HL-60/S4 treated with phorbol 12-myristate 13-acetate at 8.2 ng/mL for 4 days and 3 days (cell line): ENCODE measurements around the gene ZNF764.
"Not testable (repeated sequence)": the region's sequence is repeated elsewhere in the genome, so short reads cannot be mapped to it uniquely, and the experiment has no call there.

Experiments
- in situ Hi-C: fragments of 300-500 bp; cut with MboI; formaldehyde crosslinking; loops from 2 replicates; pipeline ENCODE4 v1.15.0; 2022; ENCODE audit warnings: low sequenced_read_pairs

ZNF764 gene

GRCh38 chr16:30557957-30558788 is at the start of gene ZNF764:
ZNF764 (minus strand) TSS chr16:30558374; CDS start chr16:30558182, 192 bp downstream.
- in situ Hi-C loops: no loop called here

- in situ Hi-C loops: loop anchor here (10.0 to 25.0 kb wide), 2 partner anchors 161 to 469 kb away; partner anchors contain the start of gene SEPHS2
These were observed 47.8 kb upstream of the ZNF764 start for GRCh38 chr16:30606004-30606403.

DNA sequence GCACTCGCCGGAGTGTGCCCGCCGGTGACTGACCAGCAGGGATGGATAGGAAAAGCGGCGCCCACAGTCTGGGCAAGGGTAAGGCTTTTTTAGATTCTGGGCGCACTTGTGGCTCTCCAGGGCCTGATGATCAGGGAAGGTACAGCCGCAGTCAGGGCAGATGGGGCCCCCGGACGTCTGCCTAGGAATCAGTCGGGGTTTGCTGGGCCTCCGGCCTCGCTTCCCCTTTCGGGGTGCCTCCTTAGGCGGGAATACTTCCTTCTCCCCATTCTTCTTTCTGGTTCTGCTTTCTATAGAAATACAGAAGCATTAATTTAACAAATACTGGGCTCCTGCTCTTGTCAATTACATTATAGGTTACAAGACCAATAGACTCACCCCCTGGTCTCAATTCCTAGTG is 47.0 kb upstream of the ZNF764 start:
- in situ Hi-C loops: loop anchor here (10.0 to 25.0 kb wide), 2 partner anchors 160 to 468 kb away; partner anchors contain the start of gene SEPHS2

DNA sequence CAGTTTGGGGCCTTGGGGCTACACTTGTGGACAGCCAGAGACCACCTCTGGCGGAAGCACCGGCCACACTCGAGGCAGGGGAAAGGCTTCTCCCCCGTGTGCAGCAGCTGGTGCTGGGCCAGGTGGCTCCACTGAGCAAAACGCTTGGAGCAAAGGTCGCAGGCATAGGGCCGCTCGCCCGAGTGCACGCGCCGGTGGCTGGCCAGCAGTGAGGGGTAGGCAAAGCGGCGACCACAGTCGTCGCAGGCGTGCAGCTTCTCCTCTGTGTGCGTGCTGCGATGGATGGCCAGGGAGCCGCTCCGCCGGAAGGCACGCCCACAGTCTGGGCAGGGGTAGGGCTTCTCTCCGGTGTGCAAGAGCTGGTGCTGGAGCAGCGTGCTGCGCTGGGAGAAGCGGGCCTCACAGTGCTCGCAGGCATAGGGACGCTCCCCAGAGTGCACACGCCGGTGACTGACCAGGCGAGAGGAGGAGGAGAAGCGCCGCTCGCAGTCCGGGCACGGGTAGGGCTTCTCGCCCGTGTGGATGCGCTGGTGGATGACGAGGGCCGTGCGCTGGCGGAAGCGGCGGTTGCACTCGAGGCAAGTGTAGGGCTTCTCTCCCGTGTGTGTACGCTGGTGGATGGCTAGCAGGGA is 46.3 kb upstream of the ZNF764 start:
- in situ Hi-C loops: loop anchor here (10.0 to 25.0 kb wide), 2 partner anchors 160 to 467 kb away; partner anchors contain the start of gene SEPHS2

GRCh38 chr16:30603945-30604315 is 45.8 kb upstream of the ZNF764 start:
- in situ Hi-C loops: loop anchor here (10.0 to 25.0 kb wide), 2 partner anchors 159 to 467 kb away; partner anchors contain the start of gene SEPHS2

GRCh38 chr16:30602616-30603277 is 44.6 kb upstream of the ZNF764 start:
- in situ Hi-C loops: loop anchor here (10.0 to 25.0 kb wide), 2 partner anchors 158 to 465 kb away; partner anchors contain the start of gene SEPHS2

DNA sequence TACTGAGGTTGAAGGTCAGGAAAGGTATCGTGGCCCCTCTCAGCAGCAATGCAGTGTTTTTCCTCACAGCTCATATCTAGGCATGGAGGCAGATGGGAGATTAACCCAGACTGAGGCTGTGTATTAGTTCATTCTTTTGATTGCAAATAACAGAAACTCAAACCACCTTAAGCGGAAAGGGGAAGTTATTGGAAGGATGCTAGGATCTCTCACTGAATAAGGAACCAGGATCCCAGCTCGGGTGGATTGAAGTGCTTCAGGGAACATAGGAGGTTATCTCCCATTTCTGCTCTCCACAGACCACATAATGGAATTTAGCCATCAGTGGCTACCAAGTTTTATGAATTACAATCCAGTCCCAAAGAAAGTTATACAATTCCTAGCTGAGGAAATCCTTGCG is 43.8 kb upstream of the ZNF764 start:
- in situ Hi-C loops: loop anchor here (10.0 to 25.0 kb wide), 2 partner anchors 157 to 465 kb away; partner anchors contain the start of gene SEPHS2

- in situ Hi-C loops: loop anchor here (10.0 to 25.0 kb wide), 2 partner anchors 156 to 464 kb away; partner anchors contain the start of gene SEPHS2
These were observed 42.8 kb upstream of the ZNF764 start for GRCh38 chr16:30600929-30601328.

DNA sequence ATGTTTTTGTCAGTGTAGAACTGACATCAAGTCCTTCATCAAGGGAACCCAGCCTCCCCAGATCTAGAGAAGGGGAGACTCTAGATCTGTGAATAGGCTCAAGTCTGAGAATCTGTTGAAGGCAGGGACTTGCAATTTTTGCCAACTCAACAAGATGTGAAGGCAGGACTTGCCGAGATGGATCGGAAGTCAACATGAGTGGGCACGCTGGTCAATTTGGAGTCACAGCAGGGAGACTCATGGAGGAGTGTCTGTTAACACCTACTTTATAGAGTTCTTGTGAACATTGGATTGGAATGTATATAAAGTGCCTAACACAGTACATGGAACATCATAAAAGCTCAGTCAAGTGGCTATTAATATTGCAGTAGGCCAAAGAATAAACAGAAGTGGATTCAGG is 42.0 kb upstream of the ZNF764 start:
- in situ Hi-C loops: loop anchor here (10.0 to 25.0 kb wide), 2 partner anchors 155 to 463 kb away; partner anchors contain the start of gene SEPHS2

DNA sequence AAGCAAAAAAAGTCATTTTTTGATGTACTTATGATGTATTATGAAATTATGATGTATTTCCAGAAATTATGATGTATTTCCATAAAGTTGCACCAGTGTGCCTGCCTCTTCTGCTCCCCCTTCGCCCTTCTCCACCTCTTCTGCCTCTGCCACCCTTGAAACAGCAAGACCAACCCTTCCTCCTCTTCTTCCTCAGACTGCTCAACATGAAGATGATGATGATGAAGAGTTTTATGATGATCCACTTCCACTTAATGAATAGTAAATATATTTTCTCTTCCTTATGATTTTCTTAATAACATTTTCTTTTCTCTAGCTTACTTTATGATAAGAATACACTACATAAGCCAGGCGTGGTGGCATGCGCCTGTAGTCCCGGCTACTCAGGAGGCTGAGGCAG is 34.7 kb upstream of the ZNF764 start:
- in situ Hi-C loops: no loop called here

- in situ Hi-C loops: not testable (repeated sequence)
These were observed 32.7 kb upstream of the ZNF764 start for GRCh38 chr16:30590869-30591268.

DNA sequence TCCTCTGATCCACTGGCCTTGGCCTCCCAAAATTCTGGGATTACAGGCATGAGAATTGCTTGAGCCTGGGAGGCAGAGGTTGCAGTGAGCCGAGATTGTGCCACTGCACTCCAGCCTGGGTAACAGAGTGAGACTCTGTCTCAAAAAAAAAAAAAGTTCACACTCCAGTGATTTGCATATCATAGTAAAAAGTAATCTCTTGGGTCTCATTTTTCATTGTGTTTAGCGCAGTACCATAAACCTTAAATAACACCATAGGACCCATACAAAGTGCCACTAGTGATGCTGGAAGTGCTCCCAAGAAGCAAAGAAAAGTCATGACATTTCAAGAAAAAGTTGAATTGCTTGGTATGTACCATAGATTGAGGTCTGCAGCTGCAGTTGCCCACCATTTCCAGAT is 31.4 kb upstream of the ZNF764 start:
- in situ Hi-C loops: not testable (repeated sequence)

GRCh38 chr16:30588651-30589050 is 30.5 kb upstream of the ZNF764 start:
- in situ Hi-C loops: no loop called here

DNA sequence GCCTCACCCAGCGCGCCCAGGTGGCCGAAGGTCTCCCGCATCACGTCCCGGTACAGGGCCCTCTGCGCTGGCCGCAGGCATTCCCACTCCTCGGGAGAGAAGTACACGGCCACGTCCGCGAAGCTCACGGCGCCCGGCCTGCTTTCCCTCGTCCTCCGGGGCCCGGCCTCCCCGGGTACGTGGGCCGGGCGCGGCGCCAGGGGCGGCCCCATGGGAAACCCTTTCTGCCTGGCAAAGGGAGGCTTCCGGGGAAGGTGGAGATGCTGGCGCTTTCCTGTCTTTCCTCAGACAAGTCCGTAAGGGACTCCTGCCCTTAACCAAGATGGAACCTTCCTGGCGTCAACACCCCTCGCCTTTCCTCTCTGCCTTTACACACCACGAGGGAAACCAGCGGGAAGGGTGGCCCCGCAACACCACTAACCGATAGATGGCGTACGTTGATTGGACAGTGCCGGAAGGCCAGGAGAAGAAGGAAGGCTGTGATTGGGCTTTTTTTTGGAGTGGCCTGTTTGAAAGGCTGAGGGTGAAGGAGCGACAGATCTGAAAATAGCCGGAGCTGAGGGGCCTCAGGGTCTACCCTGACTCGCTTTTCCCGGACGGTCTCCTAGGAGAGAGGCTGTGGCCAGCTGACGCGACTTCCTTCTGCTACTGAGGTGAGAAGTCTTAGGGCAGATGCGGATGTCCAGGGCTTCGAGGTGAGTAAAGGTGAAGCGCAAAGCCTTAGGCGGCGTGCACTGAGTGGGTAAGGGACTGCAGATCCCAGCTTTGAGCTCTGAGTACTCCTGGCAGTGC is 27.4 kb upstream of the ZNF764 start, which contains the start of gene ZNF785:
TSS of gene ZNF785 (minus strand) at position 298 of the 792 bp plus-strand sequence. CDS start at position 212, 86 bp downstream.
- in situ Hi-C loops: no loop called here

GRCh38 chr16:30585022-30585399 is 26.8 kb upstream of the ZNF764 start:
- in situ Hi-C loops: no loop called here

- in situ Hi-C loops: no loop called here
These were observed 24.6 kb upstream of the ZNF764 start for GRCh38 chr16:30582611-30583340.

- in situ Hi-C loops: no loop called here
These were observed 23.3 kb upstream of the ZNF764 start for GRCh38 chr16:30581457-30581856.

DNA sequence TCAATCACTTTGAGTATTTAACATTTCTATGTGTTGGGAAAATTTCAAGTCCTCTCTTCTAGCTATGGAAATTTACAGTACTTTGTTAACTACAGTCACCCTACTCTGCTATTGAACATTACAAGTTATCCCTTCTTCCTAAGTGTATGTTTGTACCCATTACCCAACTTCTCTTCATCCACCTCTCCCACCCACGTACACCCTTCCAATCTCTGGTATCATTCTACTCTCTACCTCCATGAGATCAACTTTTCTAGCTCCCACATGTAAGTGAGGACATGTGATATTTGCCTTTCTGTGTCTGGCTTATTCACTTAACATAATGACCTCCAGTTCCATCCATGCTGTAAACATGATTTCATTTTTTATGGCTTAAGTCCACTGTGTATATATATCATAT is 16.5 kb upstream of the ZNF764 start:
- in situ Hi-C loops: no loop called here
